ENCODE results near the gene TBC1D2.

TBC1D2 gene

GRCh38 chr9:98189412-98189811 is 66.0 kb downstream of the TBC1D2 start:
- ChIA-PET POLR2A (no interaction called here), CTCF (interaction anchor here (1.0 to 1.3 kb wide), 2 partner anchors 11 to 16 kb away, joined by 3 to 4 read pairs; no protein-coding TSS in a partner anchor)
- no peak for DNase-seq (ENCODE audit: extremely low spot score)
- no peak for TF ChIP-seq CTCF (IDR thresholded peaks at IDR 0.05; ENCODE audit: control extremely low read depth, extremely low read depth, low read depth, missing control alignments)

- no peak for TF ChIP-seq CTCF (IDR thresholded peaks at IDR 0.05; ENCODE audit: control extremely low read depth, extremely low read depth, low read depth, missing control alignments)
- DNase-seq (ENCODE audit: extremely low spot score): no peak
- POLR2A ChIA-PET: no interaction called here
- CTCF ChIA-PET: interaction anchor here (0.8 to 1.4 kb wide), 3 partner anchors 17 to 286 kb away, joined by 3 to 4 read pairs (median 3); no protein-coding TSS in a partner anchor
These were observed 67.5 kb downstream of the TBC1D2 start for GRCh38 chr9:98187926-98188325.

GRCh38 chr9:98186236-98186635 is 69.2 kb downstream of the TBC1D2 start:
- no peak for TF ChIP-seq CTCF (IDR thresholded peaks at IDR 0.05; ENCODE audit: control extremely low read depth, extremely low read depth, low read depth, missing control alignments)
- POLR2A ChIA-PET: no interaction called here
- CTCF ChIA-PET: interaction anchor here (1.6 kb wide), 1 partner anchor 20 kb away, joined by 4 read pairs; no protein-coding TSS in a partner anchor
- DNase-seq (ENCODE audit: extremely low spot score): no peak

GRCh38 chr9:98185611-98186171 is 69.8 kb downstream of the TBC1D2 start:
- CTCF ChIA-PET: interaction anchor here (1.6 kb wide), 1 partner anchor 21 kb away, joined by 4 read pairs; no protein-coding TSS in a partner anchor

GRCh38 chr9:98185021-98185567 is 70.4 kb downstream of the TBC1D2 start:
- ChIA-PET CTCF (no interaction called here), POLR2A (no interaction called here)
- DNase-seq (ENCODE audit: extremely low spot score): no peak
- TF ChIP-seq CTCF (IDR thresholded peaks at IDR 0.05; ENCODE audit: control extremely low read depth, extremely low read depth, low read depth, missing control alignments): no peak

More at GRCh38 chr9:98185611-98186171, 69.8 kb downstream of the TBC1D2 start:
- no peak for DNase-seq (ENCODE audit: extremely low spot score)
- POLR2A ChIA-PET: no interaction called here
- no peak for TF ChIP-seq CTCF (IDR thresholded peaks at IDR 0.05; ENCODE audit: control extremely low read depth, extremely low read depth, low read depth, missing control alignments)

- POLR2A ChIA-PET: no interaction called here
- TF ChIP-seq CTCF (IDR thresholded peaks at IDR 0.05; ENCODE audit: control extremely low read depth, extremely low read depth, low read depth, missing control alignments): no peak
- CTCF ChIA-PET: no interaction called here
- no peak for DNase-seq (ENCODE audit: extremely low spot score)
These were observed 71.1 kb downstream of the TBC1D2 start for GRCh38 chr9:98184326-98184725.
